ENCODE data around the gene FMNL1.
A peak's percentile ranks its signal among the peaks of the same experiment; 100 is the strongest.

Gene FMNL1

DNA sequence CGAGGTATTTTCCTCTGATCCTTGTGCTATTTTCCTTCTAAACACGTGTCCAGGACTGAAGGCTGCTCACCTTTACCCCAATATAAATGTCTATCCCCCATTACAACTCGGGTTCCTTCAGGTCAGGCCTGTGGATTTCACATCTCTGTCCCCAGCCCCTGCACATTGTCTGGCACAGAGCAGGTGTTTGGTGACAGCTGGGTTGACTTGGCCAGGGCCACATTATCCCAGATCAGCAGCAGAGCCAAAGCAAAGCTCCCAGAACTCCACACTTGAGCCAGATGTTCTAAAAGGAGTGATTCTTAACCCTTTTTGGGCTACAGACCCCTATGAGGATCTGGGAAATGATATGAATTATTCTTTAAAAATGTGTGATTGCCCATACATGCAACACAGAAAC, 58.2 kb downstream of the FMNL1 start:
- no peak for DNase-seq (ENCODE audit: low spot score)

DNA sequence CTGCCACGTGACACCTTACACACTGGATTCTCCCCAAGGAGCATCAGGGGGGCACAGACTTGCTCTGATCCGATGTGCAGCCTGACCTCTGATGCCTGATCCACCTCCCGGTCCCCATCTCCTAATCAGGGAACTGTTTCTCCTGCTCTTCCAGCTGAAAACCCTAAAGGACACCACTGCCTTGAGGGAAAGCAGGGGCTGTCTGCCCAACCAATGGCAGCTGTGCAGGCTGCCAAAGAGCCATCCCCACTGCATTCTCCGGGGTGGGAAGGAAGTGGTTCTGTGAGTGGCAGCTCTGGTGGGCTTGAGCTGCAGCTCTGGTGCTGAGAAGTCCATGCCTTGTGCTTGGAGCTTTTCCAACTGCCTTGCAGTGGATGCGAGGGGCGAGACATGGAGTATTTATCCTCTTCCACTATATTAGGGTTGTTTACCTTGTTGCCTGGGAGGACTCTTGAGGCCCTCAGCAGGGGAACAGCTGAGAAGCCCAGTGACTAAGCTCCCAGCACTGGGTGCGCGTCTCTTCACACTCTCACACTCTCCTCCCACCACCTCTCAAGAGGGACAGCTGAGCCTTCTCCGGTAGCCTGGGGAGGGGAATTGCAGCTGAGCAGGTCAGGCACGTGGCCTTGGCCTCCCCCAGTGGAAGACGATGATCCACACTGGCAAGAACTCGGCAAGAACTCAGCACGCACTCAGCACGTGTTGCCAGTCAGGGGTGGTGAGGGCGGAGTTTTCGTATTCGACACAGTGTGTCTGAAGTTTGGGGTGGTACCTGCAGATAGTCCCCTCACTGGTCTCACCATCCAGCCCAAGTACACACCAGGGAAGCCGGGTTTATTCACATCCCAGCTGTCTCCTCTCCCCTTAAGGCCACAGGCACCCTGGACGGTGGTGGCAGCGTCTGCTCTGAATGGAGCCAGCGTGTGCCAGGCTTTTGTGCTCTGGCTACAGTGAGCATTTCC, 61.3 kb downstream of the FMNL1 start:
- no peak for DNase-seq (ENCODE audit: low spot score)

GRCh38 chr17:45283711-45284110, 62.0 kb downstream of the FMNL1 start:
- DNase-seq (ENCODE audit: low spot score), result no peak

DNA sequence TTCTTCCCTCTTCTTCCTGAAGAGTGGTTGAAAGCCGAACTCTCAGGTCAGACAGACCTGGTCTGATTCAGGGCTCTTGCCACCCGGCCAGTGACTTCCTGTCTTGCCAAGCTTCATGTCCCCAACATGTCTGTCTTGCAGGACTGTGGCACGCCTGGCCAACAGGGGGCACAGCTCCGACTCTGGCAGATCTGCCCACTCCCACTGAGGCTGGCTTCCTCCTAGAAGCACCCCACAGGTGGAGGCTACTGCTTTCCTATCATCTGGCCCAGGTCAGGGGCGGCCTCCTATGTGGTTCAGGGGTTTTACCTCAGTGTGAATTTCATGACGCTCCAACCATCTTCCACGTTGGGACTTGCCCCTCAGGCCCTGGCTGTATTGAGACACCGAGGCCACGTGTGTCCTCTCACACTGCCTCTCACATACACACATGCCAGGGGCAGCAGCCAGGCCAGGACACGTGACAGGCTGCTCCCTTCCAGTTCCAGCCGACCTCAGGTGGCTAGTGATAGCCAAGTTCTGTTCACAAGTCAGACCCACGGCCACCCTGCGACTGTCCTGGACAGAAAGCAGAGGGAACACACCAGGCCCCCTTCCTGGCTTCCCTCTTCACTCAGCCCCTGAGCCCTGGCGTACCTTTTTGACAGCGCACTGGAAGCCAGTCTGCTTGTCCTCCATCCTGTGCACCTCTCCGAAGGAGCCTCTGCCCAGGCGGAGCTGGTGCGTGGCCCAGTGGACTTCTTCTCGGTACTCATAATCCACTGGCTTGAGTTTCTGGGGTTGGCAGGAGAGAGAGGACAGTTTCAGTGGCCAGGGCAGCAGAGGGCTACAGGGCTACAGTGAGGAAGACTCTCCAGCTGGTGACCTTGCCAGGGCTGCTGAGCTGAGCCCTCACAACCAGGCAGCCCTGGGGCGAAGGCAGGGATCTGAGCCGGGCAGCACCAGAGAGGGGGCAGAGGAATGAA, 62.8 kb downstream of the FMNL1 start:
- no peak for DNase-seq (ENCODE audit: low spot score)

DNA sequence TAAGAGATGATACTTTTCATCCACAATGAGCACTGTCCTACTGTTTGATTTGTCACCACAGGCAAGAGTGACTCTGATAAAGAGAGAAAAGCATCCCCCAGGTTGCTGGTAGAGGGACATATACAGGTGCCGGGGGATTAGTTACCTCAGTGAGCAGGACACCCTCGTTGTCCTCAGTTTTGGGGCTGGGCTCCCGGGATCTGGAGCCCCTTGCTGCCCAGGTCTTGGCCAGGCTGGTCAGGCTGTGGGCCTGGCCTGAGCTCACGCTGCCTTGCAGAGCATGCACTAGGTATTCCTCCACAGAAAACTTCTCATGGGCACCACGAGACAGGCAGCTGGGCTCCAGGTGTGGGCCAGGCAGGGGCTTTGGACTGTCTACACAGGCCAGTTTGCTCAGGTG, 64.6 kb downstream of the FMNL1 start:
- DNase-seq (ENCODE audit: low spot score), result no peak

GRCh38 chr17:45287526-45288500, 66.1 kb downstream of the FMNL1 start:
- no peak for DNase-seq (ENCODE audit: low spot score)

DNA sequence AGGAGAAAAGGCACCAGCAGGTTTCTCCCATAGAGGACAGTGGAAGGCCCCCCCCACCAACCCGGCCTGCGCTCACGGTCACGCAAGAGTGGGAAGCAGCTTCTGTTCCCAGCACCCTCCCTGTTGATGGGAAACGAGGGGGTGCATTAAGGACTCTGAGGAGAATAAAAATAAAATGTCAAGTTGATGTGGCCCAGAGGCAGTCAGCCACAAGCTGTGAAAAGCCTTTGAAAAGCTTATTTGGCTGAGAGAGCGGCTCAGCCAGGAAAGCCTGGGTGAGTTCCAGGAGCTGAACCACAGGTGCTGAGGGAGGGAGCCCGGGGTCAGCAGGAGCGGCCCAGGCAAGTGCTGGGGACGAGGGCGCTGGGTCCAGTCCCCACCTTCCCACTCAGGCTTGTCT, 67.1 kb downstream of the FMNL1 start:
- no peak for DNase-seq (ENCODE audit: low spot score)

DNA sequence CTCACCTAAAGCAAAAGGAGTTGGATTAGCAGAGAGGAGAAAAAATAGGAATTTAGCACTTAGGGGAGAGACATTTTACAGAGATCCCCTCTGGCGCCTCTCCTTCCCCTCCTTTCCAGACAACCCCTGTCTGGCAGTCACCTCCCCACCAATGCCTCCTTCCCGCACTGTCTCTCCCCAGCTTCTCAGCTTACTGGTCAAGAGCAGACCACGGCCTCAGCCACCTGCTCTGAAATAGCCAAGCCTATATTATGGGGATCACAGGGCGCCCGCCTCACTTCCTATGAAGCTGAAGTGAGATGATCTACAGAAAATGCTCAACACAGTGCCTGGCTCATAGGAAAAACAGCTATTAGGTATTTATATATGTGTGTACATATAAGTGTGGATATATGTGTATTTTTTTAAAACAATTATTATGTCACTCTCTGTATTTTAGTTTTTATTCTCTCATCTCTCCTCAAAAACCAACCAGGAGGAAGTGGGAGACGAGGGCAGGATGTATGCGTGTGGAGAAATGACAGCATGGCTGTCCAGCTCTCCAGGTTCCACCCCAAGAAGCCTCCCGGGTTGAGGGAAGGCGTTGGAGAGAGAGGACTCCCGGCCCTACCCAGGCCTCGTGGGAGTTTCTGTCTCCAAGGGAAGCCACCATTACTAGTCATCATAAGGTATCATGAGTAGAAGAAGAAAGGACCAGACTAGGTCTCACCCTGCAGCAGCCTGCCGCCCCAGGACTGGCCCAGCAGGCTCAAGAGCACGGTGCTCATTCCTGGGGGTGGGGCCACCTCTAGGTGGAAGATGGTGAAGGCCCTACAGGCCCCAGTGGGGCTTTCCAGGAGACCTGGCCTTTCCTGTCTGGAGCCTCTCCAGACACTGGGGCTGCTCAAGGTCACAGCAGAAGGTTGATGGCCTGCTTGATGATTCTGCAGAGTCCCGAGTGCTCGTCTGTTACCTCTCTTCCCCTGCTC, 67.9 kb downstream of the FMNL1 start:
- DNase-seq (ENCODE audit: low spot score), result no peak

DNA sequence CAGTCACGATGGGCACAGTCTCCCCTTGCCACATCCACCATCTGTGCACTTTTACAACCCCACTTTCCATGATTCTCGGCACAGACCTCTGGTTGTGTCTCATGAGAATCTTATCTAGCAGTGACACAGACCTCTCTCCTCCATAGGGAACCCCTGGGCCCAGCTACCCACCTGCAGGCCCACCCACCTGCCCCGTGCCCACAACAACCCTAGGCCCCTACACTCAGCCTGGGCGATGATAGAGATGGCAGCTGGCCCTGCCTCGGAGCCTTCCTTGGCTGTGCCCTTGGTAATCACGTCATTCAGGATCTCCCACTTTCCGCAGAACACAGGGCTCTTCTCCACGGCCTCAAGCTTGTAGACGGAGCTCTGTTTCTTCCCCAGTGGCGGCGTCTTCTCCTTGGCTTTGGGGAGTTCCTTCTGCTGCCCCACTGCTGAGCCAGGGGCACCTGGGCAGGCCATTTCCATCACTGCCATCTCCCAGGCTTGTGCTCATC, 68.6 kb downstream of the FMNL1 start:
- no peak for DNase-seq (ENCODE audit: low spot score)

GRCh38 chr17:45291171-45291805, 69.6 kb downstream of the FMNL1 start:
- DNase-seq (ENCODE audit: low spot score), result no peak

DNA sequence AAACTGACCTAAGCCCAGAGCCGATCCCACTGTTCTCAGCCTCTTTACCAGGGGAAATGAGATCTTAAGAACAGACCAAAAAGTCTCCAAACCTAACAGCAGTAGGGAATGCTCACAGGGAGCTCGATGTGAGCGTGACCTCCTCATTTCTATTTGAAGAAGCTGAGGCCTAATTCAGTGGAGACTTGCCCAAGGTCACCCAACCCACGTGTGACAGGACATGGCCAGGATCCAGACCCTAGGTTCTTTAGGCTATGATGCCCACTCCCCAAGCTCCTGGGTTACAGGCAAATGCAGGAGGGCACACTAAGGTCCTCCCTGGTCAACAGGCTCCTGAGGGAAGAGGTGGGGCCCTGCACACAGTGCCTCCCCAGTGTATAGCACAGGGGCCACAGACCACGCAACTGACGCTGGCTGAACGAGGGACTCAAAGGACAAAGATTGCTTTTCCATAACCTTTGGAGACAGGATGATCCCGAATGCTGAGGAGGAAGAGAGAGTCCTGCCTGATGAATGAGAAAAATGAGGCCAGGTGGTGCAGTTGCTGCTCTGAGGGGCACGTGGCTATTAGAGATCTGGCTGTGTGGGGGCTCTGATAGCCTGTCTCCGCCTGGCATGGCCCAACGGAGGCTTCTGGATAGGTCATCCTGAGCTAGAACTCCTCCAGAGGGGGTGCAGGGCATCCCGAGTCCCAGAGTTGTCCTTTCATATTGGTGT, 71.2 kb downstream of the FMNL1 start:
- no peak for DNase-seq (ENCODE audit: low spot score)

DNA sequence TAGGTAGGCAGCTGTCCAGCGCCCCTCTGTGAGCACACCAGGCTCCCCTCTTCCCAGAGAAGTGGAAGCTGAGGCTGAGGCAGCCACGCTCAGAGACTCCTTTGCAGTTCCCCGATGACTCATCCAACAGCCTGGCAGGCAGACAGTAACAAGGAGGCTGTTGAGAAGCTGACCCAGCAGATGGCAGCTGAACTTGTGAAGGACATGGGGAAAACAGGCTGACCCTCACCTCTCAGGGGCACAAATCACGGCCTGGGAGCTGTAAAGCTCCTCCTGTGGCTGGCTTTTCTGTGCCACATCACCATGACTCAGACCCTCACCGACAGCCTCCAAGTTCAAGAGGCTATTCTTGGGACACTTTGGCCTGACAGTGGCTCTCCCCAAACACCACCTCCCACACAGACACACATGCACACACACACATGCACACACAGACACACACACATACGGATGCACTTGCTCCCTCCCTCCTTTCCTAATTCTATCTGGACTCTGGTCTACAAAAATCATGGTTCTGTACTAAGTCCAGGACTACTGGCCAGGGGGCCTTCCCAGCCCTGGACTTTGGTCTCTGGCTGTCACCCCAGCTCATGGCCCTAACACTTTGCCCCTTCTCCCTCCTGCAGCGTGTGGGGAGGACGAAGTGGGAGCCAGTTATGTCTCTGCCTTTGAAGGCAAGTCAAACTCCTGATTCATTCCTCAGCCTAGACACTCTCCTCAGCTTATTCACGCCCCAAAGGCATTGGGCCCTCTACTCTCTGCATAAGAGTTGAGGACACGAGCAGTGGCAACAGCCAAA, 71.9 kb downstream of the FMNL1 start:
- peak; percentile 89 for DNase-seq (ENCODE audit: low spot score)

DNA sequence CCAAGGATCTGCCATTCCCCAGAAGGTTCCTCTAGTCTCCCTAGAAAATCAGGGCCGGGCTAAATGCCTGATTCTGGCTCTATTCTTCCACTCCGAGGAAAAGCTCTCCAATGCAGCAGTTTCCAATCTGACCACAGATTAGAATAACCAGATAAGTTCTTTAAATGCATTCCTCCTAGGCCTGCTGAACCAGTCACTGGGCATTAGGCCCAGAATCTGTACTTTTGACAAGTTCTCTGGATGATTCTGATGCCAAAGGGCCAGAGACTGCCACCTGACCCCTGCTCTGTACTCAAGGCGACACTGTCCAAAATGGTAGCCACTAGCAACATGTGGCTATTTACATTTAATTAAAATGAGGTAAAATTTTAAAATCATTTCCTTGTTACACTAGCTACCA, 72.8 kb downstream of the FMNL1 start:
- DNase-seq (ENCODE audit: low spot score), result peak; percentile 80

- no peak for DNase-seq (ENCODE audit: low spot score)
Observed at GRCh38 chr17:45296003-45296832, 74.5 kb downstream of the FMNL1 start.

DNA sequence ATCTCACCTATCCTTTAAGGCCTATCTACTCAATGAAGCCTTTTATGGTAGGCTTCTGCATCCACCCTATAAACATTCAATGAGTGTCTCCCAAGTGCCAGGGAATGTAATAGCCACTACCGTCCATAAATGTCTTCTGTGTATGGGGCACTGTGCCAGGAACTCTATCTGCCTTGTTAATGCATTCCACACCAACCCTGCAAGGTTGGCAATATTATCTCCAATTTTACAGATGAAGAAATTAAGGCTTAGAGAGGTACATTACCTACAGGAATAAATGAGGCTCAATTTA, 75.1 kb downstream of the FMNL1 start:
- DNase-seq (ENCODE audit: low spot score), result no peak

Measured in AG08395 (cell line).